HG02943 (cell line): Measurements from ENCODE around the gene NPIPB8.
"Not testable (repeated sequence)": the region's sequence is repeated elsewhere in the genome, so short reads cannot be mapped to it uniquely, and the experiment has no call there.

ENCODE experiments used
- ATAC-seq: cut with Tn5 transposase; IDR thresholded peaks from one replicate; pipeline ENCODE4 v1.9.1; 2021; ENCODE audit warnings: mild to moderate bottlenecking, low read depth, moderate library complexity; ENCODE audit not compliant: unreplicated experiment

NPIPB8 gene

DNA sequence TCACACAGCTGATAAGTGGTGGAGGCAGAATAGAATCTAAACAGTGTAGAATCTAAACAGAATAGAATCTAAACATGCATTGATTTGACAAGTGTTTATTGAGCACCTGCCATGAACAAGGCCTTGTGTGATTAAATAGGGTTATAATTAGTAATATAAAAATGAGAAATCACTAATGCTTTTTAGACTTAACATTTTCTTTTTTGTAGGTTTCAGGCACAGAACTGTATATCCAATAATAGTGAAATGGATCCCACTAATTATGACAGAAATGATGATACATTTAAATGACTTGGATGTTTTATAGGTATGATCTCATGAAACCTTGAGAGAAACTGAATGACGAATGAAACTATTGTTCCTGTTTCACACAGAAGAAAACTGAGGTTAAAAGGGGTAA, at the start of gene NPIPB8:
Gene NPIPB8 (plus strand): TSS at position 301 of the 400 bp plus-strand sequence. CDS start 296 bp downstream, outside the sequence.
- ATAC-seq, result not testable (repeated sequence)

DNA sequence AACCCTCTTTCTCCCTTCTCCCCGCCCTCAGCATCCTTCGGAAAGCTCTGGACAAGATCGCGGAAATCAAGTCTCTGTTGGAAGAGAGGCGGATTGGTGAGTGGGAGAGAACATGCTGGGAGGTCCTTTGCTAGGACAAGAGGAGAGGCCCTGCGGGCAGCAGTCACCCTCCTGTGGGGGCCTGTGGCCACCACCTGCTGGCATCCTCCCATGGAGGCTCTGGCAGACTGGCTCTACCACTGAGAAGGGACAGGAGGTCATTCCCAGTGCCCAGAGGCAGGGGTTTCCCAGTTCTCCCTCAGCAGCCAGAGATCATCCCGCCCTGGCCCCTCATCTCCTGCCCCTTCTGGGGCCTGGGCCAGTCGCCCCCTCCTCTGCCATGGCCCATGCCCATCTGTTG, 48.8 kb upstream of the NPIPB8 start:
- ATAC-seq, result no peak

GRCh38 chr16:28589930-28590329, 47.9 kb upstream of the NPIPB8 start:
- ATAC-seq, result no peak

GRCh38 chr16:28590384-28591340, 47.2 kb upstream of the NPIPB8 start:
- no peak for ATAC-seq

DNA sequence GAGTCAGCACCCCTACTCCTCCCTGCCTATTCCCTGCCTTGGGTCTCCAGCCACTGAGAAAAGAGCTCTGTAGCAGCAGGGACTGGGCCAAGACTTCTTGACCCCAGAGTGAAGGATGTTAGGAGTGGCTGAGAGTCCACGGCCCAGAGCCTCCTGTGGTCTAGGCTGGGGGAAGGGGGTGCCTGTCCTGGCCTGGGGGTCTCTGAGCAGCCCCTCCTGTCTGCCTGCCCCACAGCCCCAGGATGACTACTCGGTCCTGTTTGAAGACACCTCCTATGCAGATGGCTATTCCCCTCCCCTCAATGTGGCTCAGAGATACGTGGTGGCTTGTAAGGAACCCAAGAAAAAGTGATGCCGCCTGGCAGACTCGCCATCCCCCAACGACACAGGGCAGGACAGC, 46.5 kb upstream of the NPIPB8 start:
- ATAC-seq, result no peak

- no peak for ATAC-seq
Measured at GRCh38 chr16:28592511-28592910, 45.4 kb upstream of the NPIPB8 start.

GRCh38 chr16:28592979-28593553, 44.8 kb upstream of the NPIPB8 start:
- ATAC-seq, result no peak

DNA sequence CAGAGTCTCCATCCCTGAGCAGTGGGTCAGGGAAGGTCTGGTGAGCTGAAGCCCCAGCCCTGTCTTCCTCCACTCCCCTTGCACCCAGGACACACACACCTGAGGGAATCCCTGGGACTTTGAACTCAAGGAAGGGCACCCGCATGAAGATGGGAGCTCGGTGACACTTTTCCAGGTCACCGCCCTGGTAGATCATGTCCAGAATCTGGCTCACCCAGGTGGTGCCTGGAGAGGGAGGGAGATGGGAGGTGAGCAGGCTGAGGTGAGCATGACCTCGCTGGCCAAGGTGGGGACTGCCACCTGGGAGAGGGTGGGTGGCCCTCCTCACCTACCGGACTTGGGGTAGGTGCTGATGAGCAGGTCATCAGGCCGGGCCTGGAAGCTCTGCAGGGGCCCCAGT, 42.4 kb upstream of the NPIPB8 start:
- not testable (repeated sequence) for ATAC-seq

GRCh38 chr16:28596115-28596630, 41.7 kb upstream of the NPIPB8 start:
- ATAC-seq, result no peak

DNA sequence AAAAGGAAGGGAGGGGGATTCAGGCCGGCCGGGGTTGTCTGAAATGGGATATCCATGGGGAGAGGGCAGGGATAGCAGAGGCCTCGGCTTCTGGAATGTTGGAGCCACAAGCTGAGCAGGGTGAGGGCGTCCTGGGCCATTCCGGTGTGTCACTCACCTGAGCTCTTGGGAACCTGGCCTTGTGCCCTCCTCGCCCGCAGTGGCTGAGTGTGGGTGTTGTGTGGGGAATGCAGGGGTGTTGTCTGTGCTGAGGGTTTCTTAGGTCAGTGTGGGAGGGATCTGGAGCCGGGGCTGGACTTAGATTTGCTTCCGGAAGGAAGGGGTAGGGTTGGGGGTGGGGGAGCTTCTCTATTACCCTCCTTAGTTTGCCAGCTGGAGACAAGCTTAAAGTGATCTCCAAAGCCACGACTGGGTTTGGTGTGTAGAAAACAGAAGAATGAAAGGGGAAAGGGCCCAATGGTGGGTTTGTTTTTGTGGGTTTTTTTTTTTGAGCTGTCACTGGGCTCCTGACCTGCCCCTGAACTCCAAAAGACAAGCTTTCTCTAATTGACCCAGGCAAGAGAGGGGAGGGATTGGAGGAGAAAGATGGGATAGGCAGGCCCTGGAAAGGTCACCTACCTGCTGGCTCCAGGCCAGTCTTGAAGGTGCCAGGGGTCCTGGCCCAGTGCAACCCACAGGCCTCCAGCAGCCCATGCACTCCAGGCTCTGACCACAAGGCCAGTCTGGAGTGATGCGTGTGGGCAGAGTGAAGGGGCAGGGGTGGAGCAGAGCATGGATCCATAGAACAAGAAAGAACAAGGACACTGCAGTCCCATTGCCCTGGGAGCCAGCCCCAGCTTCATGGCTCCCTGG, 40.8 kb upstream of the NPIPB8 start, which contains the start of gene SULT1A2:
Gene SULT1A2 (minus strand): TSS at position 211 of the 852 bp plus-strand sequence. CDS start 1,120 bp downstream, outside the sequence.
- ATAC-seq, result no peak

GRCh38 chr16:28597692-28598261, 40.1 kb upstream of the NPIPB8 start:
- no peak for ATAC-seq

GRCh38 chr16:28599377-28600285, 38.2 kb upstream of the NPIPB8 start:
- ATAC-seq, result not testable (repeated sequence)

DNA sequence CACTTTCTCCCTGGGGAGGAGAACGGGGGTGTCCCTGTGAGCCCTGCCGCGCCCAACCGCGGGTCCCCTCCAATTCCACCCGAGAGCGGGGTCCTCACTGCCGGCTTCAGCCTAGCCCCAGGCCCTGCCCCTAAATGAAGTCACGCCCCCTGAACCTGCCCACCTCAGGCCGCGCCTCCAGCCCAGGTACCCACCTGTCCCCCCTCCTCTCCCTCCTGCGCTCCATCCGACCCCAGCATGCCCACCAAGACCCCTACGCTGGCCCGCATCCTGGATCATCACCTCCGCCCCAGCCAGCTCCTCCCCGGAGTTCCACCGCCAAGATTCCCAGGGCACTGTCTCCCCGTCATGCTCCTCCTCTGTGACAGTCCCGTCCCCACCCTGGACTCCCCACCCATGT, 36.9 kb upstream of the NPIPB8 start:
- not testable (repeated sequence) for ATAC-seq

GRCh38 chr16:28601589-28601988, 36.3 kb upstream of the NPIPB8 start:
- not testable (repeated sequence) for ATAC-seq

DNA sequence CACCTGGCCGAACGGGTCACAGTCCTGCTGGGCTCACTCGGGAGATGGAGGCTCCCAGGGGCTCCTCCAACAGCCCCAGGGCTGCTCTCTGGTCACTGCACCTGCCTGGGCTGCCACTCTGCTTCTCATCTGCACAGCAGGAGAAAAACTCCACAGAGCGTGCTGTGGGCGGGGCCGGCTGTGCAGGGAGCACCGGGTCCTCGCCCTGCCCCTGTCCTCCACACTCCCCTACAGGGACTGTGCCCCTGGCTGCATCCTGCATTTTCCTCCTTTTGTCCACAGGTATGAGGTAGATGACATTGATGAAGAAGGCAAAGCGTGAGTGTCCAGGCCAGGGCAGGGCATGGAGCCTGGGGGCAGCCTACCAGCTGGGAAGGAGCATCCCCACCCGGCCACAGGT, 35.8 kb upstream of the NPIPB8 start:
- not testable (repeated sequence) for ATAC-seq

- ATAC-seq, result no peak
Measured at GRCh38 chr16:28602529-28602928, 35.3 kb upstream of the NPIPB8 start.

GRCh38 chr16:28603381-28604185, 34.3 kb upstream of the NPIPB8 start:
- ATAC-seq, result no peak

DNA sequence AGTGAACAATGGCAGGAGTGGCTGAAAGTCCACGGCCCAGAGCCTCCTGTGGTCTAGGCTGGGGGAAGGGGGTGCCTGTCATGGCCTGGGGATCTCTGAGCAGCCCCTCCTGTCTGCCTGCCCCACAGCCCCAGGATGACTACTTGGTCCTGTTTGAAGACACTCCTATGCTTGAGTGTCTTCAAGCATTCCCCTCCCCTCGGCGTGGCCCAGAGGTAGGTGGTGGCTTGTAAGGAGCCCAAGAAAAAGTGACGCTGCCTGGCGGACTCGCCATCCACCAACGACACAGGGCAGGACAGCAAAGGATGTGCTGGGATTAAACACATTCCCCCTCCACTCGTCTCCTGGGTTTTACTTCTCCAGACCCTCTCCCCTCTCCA, 33.7 kb upstream of the NPIPB8 start:
- ATAC-seq, result no peak
